HEK293 (cell line): Measurements from ENCODE around the gene SCPEP1.

Experiments used
- ZNF175 ChIP-seq: fragments of 450-650 bp; formaldehyde crosslinking; IDR thresholded peaks from 2 replicates; pipeline ENCODE4 v1.5.1; 2016; ENCODE audit warnings: missing biosample characterization, missing genetic modification characterization
- ZNF184 ChIP-seq: fragments of 450-650 bp; IDR thresholded peaks from 2 replicates; pipeline ENCODE4 v1.5.1; 2018; ENCODE audit warnings: missing biosample characterization, mild to moderate bottlenecking, missing genetic modification characterization
- ZNF423 ChIP-seq: fragments of 450-650 bp; formaldehyde crosslinking; IDR thresholded peaks from 2 replicates; pipeline ENCODE4 v1.5.1; 2016; ENCODE audit warnings: missing biosample characterization, missing genetic modification characterization
- ZNF558 ChIP-seq: fragments of 450-650 bp; formaldehyde crosslinking; IDR thresholded peaks from 2 replicates; pipeline ENCODE4 v1.5.1; 2016; ENCODE audit warnings: missing biosample characterization, missing genetic modification characterization
- ZNF561 ChIP-seq: fragments of 450-650 bp; IDR thresholded peaks from 2 replicates; pipeline ENCODE4 v1.5.1; 2018; ENCODE audit warnings: missing biosample characterization, missing genetic modification characterization, borderline replicate concordance
- ZNF596 ChIP-seq: fragments of 450-650 bp; IDR thresholded peaks from 2 replicates; pipeline ENCODE4 v1.5.0; 2018; ENCODE audit warnings: missing biosample characterization, mild to moderate bottlenecking, missing genetic modification characterization, moderate library complexity
- ZNF600 ChIP-seq: fragments of 450-650 bp; formaldehyde crosslinking; IDR thresholded peaks from 2 replicates; pipeline ENCODE4 v1.5.1; 2016; ENCODE audit warnings: missing biosample characterization, missing genetic modification characterization
- ZNF629 ChIP-seq: fragments of 450-650 bp; formaldehyde crosslinking; IDR thresholded peaks from 2 replicates; pipeline ENCODE4 v1.5.1; 2017; ENCODE audit warnings: missing biosample characterization, missing genetic modification characterization
- TF ChIP-seq, protein P1 (sequence below): fragments of 450-650 bp; formaldehyde crosslinking; IDR thresholded peaks from 2 replicates; pipeline ENCODE4 v1.5.1; 2016; ENCODE audit warnings: missing biosample characterization, missing genetic modification characterization
- TF ChIP-seq, protein P2 (sequence below): fragments of 450-650 bp; formaldehyde crosslinking; IDR thresholded peaks from 2 replicates; pipeline ENCODE4 v1.5.1; 2016; ENCODE audit warnings: missing biosample characterization, missing genetic modification characterization

DNA sequence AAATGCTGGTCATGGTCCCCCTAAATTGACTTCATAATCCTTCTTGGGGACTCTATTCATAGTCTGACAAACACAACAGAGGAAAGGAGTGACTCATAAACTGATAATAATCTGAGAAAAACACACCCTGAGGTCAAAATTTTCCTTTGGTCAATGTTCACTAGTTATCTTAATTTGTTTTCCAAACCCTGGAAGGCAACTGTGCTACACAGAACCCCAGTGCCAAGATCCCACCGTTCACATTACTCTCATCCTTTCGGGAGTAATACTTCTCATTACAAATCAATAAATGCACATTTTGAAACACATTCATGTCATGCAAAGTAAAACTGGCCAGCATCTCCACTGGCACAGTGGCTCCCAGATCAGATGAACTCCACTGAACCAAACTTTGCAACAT, 40.2 kb upstream of the SCPEP1 start:
- TF ChIP-seq, protein P1, sequence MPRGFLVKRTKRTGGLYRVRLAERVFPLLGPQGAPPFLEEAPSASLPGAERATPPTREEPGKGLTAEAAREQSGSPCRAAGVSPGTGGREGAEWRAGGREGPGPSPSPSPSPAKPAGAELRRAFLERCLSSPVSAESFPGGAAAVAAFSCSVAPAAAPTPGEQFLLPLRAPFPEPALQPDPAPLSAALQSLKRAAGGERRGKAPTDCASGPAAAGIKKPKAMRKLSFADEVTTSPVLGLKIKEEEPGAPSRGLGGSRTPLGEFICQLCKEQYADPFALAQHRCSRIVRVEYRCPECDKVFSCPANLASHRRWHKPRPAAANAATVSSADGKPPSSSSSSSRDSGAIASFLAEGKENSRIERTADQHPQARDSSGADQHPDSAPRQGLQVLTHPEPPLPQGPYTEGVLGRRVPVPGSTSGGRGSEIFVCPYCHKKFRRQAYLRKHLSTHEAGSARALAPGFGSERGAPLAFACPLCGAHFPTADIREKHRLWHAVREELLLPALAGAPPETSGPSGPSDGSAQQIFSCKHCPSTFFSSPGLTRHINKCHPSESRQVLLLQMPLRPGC (tag by site-specific recombination) = no peak
- TF ChIP-seq ZNF561 (tag by site-specific recombination) (no peak), ZNF184 (no peak), ZNF423 (tag by site-specific recombination) (no peak), ZNF558 (tag by site-specific recombination) (no peak), ZNF629 (no peak), ZNF175 (tag by site-specific recombination) (no peak), ZNF596 (tag by site-specific recombination) (no peak), ZNF600 (tag by site-specific recombination) (no peak)
- TF ChIP-seq, protein P2, sequence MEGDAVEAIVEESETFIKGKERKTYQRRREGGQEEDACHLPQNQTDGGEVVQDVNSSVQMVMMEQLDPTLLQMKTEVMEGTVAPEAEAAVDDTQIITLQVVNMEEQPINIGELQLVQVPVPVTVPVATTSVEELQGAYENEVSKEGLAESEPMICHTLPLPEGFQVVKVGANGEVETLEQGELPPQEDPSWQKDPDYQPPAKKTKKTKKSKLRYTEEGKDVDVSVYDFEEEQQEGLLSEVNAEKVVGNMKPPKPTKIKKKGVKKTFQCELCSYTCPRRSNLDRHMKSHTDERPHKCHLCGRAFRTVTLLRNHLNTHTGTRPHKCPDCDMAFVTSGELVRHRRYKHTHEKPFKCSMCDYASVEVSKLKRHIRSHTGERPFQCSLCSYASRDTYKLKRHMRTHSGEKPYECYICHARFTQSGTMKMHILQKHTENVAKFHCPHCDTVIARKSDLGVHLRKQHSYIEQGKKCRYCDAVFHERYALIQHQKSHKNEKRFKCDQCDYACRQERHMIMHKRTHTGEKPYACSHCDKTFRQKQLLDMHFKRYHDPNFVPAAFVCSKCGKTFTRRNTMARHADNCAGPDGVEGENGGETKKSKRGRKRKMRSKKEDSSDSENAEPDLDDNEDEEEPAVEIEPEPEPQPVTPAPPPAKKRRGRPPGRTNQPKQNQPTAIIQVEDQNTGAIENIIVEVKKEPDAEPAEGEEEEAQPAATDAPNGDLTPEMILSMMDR (tag by site-specific recombination) = no peak
